ENCODE results near the gene DPP6.

The DPP6 gene

GRCh38 chr7:154581251-154581890, 529.2 kb downstream of the DPP6 start:
- no peak overlapping the region for H3K4me3 ChIP-seq (ENCODE audit: low read depth, low read length)

- no peak overlapping the region for H3K4me3 ChIP-seq (ENCODE audit: low read depth, low read length)
Observed at GRCh38 chr7:154583454-154583853, 531.3 kb downstream of the DPP6 start.

- no peak overlapping the region for H3K4me3 ChIP-seq (ENCODE audit: low read depth, low read length)
Observed at GRCh38 chr7:154584352-154585252, 532.4 kb downstream of the DPP6 start.

GRCh38 chr7:154587792-154588191, 535.6 kb downstream of the DPP6 start:
- H3K4me3 ChIP-seq (ENCODE audit: low read depth, low read length): no peak overlapping the region

GRCh38 chr7:154591544-154591943, 539.3 kb downstream of the DPP6 start:
- no peak overlapping the region for H3K4me3 ChIP-seq (ENCODE audit: low read depth, low read length)

GRCh38 chr7:154592388-154592787, 540.2 kb downstream of the DPP6 start:
- H3K4me3 ChIP-seq (ENCODE audit: low read depth, low read length): no peak overlapping the region

- no peak overlapping the region for H3K4me3 ChIP-seq (ENCODE audit: low read depth, low read length)
Observed at GRCh38 chr7:154598396-154598795, 546.2 kb downstream of the DPP6 start.

GRCh38 chr7:154598864-154599263, 546.7 kb downstream of the DPP6 start:
- no peak overlapping the region for H3K4me3 ChIP-seq (ENCODE audit: low read depth, low read length)

- H3K4me3 ChIP-seq (ENCODE audit: low read depth, low read length): no peak overlapping the region
Observed at GRCh38 chr7:154610903-154611302, 558.7 kb downstream of the DPP6 start.

- H3K4me3 ChIP-seq (ENCODE audit: low read depth, low read length): no peak overlapping the region
Observed at GRCh38 chr7:154613811-154614210, 561.6 kb downstream of the DPP6 start.

GRCh38 chr7:154620141-154620755, 568.0 kb downstream of the DPP6 start:
- H3K4me3 ChIP-seq (ENCODE audit: low read depth, low read length): no peak overlapping the region

- H3K4me3 ChIP-seq (ENCODE audit: low read depth, low read length): no peak overlapping the region
Observed at GRCh38 chr7:154623399-154623798, 571.2 kb downstream of the DPP6 start.

- no peak overlapping the region for H3K4me3 ChIP-seq (ENCODE audit: low read depth, low read length)
Observed at GRCh38 chr7:154627646-154628290, 575.6 kb downstream of the DPP6 start.

GRCh38 chr7:154628556-154628955, 576.4 kb downstream of the DPP6 start:
- H3K4me3 ChIP-seq (ENCODE audit: low read depth, low read length): no peak overlapping the region

- no peak overlapping the region for H3K4me3 ChIP-seq (ENCODE audit: low read depth, low read length)
Observed at GRCh38 chr7:154631162-154631561, 579.0 kb downstream of the DPP6 start.

GRCh38 chr7:154633641-154634040, 581.4 kb downstream of the DPP6 start:
- no peak overlapping the region for H3K4me3 ChIP-seq (ENCODE audit: low read depth, low read length)

- H3K4me3 ChIP-seq (ENCODE audit: low read depth, low read length): no peak overlapping the region
Observed at GRCh38 chr7:154638286-154638685, 586.1 kb downstream of the DPP6 start.

- H3K4me3 ChIP-seq (ENCODE audit: low read depth, low read length): no peak overlapping the region
Observed at GRCh38 chr7:154640266-154640865, 588.2 kb downstream of the DPP6 start.

- no peak overlapping the region for H3K4me3 ChIP-seq (ENCODE audit: low read depth, low read length)
Observed at GRCh38 chr7:154640917-154641316, 588.7 kb downstream of the DPP6 start.

GRCh38 chr7:154644366-154644765, 592.2 kb downstream of the DPP6 start:
- no peak overlapping the region for H3K4me3 ChIP-seq (ENCODE audit: low read depth, low read length)

All from iPS-11a (cell line).